T-helper 17 cell (primary cell): ENCODE measurements around the gene CTRB1. TPM values are rescaled to one million over a fixed set of nuclear protein-coding genes. Genes with fewer than 3 reads are reported as not detected.
A peak's percentile ranks its signal among the peaks of the same experiment; 100 is the strongest.
"Not testable (repeated sequence)": the region's sequence is repeated elsewhere in the genome, so short reads cannot be mapped to it uniquely, and the experiment has no call there.

Source experiments
- ATAC-seq: fragments of 150-1000 bp; cut with Tn5 transposase; 2 replicates; pipeline ENCODE4 v1.10.0; 2021; ENCODE audit warnings: mild to moderate bottlenecking, moderate library complexity
- DNase-seq, 3 donors: peaks; one replicate each; pipeline versions ENCODE4 v3.0.0 to v3.0.0-alpha.2; 2020 to 2021
- H3K9me3 ChIP-seq: one replicate; pipeline ENCODE4 v1.7.0; 2013; ENCODE audit warnings: low read length, mild to moderate bottlenecking; ENCODE audit not compliant: control insufficient read depth, poor library complexity, severe bottlenecking
- H3K27ac Mint-ChIP-seq: one replicate; pipeline ENCODE4 v1.8.0; 2022; ENCODE audit warnings: mild to moderate bottlenecking, moderate library complexity, mixed read lengths
- H3K27me3 Mint-ChIP-seq: one replicate; pipeline ENCODE4 v1.8.0; 2022; ENCODE audit warnings: mixed read lengths
- H3K36me3 Mint-ChIP-seq: one replicate; pipeline ENCODE4 v1.8.0; 2022; ENCODE audit warnings: low read depth, mixed read lengths
- H3K4me1 Mint-ChIP-seq: one replicate; pipeline ENCODE4 v1.8.0; 2022; ENCODE audit warnings: mild to moderate bottlenecking, mixed read lengths
- H3K4me3 Mint-ChIP-seq: one replicate; pipeline ENCODE4 v1.8.0; 2022; ENCODE audit warnings: mild to moderate bottlenecking, moderate library complexity, mixed read lengths
- total RNA-seq, 4 donors: library from RNA in 2 of 4; stranded (reverse) in 2 of 4; gene quantifications; one replicate each; pipeline ENCODE4 v1.2.3 and lab custom pipeline; 2022 to 2026

Gene CTRB1
- total RNA-seq, 2 donors from 2014 or later: not detected

DNA sequence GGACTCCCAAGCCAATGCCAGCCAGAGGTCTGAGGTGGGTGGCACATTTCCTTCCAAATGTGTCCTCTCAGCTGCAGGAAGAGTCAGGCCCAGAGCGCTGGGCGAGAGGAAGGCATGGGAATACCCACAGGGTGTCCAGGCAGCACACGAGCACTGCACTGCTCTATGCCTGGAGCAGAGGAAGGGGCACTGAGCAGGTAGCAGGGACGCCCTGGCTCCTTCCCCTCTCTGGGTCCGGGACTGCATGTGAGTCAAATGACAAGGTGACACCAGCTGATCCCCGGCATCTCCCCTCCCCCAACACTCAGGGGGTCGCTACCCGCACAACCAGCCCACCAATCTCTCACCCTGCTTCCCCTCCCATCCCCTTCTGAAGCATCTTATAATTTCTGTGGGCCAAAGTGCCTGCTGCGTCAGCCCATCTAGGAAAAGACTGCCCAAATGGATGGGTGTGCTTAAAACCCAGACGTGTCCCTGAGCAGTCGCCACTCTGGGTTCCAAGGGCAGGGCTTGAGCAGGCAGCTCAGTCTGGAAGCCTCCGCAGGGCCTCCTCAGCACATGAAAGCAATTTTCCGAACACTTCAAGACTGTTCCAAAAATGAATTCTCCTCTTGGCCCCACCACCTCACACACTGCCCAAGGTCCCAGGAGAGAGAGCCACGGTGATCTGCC lies 44.6 kb downstream of the CTRB1 start:
- H3K27me3 Mint-ChIP-seq: peaks cover 46% of the 10 kb centered on the region

DNA sequence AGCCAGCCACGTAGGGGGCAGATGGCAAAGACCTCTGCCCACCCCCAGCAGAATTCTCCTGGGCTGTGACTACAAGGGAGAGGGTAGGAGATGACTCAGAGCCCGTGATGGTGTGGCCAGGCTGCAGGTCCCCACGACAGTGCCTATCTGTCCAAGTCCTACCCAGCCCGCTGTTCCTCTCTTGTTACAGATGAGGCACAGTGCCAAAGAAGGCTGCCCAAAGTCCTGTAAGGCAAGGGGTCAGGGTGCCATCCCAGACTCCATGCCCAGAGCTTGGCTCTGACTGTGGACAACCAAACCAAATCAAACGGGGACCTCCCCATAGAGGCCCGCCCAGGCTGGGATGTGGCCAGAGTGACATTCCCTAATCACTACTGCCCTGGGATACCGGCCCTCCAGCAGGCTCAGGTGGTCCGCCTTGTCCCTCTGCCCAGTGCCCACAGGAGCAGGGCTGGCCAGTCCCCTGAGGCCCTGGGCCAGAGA lies 45.2 kb downstream of the CTRB1 start:
- no peaks in the 10 kb centered on the region for H3K9me3 ChIP-seq
- Mint-ChIP-seq H3K4me3 (peak overlapping the region; percentile 78), H3K36me3 (peaks cover 3% of the 10 kb centered on the region), H3K27me3 (peaks cover 44% of the 10 kb centered on the region), H3K4me1 (peaks cover 6% of the 10 kb centered on the region), H3K27ac (no peak overlapping the region)
- DNase-seq (no peak), ATAC-seq (no peak)

More for the DNA sequence above, 44.6 kb downstream of the CTRB1 start:
- H3K4me3 Mint-ChIP-seq: no peak overlapping the region
- H3K4me1 Mint-ChIP-seq: peaks cover 6% of the 10 kb centered on the region
- H3K27ac Mint-ChIP-seq: no peak overlapping the region
- ATAC-seq (no peak), DNase-seq (no peak)
- H3K36me3 Mint-ChIP-seq: peaks cover 3% of the 10 kb centered on the region
- H3K9me3 ChIP-seq: no peaks in the 10 kb centered on the region

DNA sequence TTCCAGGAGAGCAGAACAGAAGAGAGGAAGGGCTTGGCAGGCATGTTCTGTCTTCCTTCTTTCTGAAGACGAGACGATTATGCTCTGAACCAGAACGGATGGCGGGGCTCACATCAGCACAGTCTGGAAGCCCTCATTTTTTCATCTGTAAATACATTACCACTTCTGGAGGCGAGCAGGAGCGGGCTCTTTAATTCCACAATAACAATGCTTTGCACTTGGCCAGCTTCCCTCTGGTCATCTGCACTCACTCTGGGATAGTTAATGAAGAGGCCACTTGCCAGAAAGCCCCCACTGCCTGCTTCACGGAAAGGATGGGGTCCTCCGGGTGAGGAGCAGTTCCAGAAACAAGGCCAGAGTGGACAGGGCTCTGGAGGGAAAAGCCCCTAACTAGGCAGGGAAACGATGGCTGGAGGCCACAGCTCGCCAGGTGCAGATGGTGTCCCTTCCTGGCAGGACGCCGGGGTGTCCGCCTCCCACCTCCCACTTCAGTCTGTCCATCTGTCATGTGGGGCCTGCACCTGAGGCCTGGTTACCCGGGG lies 45.7 kb downstream of the CTRB1 start:
- Mint-ChIP-seq H3K4me1 (peaks cover 6% of the 10 kb centered on the region), H3K36me3 (peaks cover 3% of the 10 kb centered on the region), H3K27ac (no peak overlapping the region), H3K27me3 (peaks cover 44% of the 10 kb centered on the region), H3K4me3 (peak overlapping the region; percentile 78)
- DNase-seq (no peak), ATAC-seq (no peak)
- H3K9me3 ChIP-seq: no peaks in the 10 kb centered on the region

DNA sequence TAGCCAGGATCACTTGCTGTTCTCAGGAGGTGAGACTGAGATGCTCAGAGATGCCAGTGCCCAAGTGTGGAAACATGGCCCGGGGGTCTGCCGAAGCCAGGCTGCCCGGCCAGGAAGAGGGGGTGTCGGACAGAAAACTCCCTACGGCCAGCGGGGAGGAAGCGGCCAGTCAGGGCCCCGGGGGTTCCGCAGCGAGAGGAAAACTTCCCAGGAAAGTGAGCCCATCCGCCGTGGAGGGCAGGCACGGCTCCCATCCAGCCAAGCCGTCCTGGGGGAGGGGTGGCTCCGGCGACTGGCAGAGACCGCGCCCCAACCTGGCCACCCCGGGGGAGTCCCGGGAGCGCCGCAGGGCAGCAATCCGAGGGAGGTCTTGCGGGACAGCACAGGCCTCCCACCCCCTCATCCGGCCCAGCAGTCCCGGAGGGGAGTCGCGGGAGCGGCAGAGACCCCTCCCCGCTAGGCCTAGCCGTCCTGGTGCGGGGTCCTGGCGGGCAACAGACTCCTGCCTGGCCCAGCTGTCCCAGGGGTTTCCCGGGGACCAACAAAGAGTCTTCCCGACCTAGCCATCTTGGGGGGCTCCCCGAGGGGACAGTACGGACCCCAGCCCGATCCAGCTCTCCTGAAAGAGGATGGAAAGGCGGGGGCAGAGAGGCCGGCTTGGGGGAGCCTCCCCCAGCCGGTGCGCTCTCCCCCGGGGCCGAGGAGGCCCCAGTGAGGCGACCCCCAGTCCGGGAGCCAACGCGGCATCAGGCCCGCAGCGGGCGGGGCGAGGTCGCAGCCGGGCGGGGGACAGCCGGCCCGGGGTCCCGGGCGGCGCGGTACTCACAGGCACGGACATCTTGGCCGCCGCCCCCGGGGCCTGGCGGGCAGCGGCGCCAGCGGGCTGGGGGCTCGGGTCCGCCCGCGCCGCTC lies 46.5 kb downstream of the CTRB1 start:
- Mint-ChIP-seq H3K27me3 (peaks cover 44% of the 10 kb centered on the region), H3K27ac (no peak overlapping the region), H3K36me3 (peaks cover 3% of the 10 kb centered on the region), H3K4me1 (peaks cover 6% of the 10 kb centered on the region), H3K4me3 (peak overlapping the region; percentile 78)
- ATAC-seq (no peak), DNase-seq (no peak)
- no peaks in the 10 kb centered on the region for H3K9me3 ChIP-seq

DNA sequence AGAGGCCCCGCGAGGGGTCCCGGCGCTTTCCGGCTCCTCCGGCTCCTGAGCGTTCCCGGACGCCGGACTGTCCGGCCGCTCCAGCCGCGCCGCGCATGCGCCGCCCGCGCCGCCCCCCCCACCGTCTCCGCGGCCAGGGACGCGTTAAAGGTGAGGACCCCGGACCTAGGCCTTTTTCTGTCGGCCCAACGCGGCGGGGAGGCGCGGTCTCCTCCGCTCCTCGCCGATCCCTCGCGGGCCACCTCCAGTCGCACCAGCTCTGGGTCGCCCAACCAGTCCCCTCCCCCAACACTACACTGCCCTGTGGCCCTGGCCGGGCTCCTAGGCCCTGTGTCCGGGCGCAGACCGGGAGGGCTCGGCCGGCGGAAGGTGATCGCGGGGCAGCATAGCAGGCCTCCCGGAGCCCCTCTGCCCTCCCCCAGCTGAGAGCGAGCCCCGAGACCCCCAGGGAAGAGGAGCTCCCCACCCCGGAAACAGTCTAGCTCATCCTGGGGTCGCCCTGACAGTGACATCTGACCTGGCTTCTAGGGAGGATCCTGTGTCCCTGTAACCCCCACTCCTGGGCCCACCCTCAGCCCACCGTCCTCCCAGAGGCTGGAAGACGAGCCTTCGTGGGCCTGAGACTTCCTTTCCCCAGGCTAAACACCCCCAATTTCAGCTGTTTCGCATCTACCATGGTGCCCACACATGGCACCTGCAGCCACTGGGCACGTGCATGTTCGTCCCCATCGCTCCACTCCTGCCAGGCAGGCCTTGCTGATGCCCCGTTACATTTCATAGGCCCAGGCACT lies 47.3 kb downstream of the CTRB1 start:
- Mint-ChIP-seq H3K4me3 (peak overlapping the region; percentile 89), H3K27me3 (peaks cover 39% of the 10 kb centered on the region), H3K4me1 (peaks cover 6% of the 10 kb centered on the region), H3K36me3 (peaks cover 3% of the 10 kb centered on the region), H3K27ac (no peak overlapping the region)
- H3K9me3 ChIP-seq: no peaks in the 10 kb centered on the region
- DNase-seq: no peak
- no peak for ATAC-seq

DNA sequence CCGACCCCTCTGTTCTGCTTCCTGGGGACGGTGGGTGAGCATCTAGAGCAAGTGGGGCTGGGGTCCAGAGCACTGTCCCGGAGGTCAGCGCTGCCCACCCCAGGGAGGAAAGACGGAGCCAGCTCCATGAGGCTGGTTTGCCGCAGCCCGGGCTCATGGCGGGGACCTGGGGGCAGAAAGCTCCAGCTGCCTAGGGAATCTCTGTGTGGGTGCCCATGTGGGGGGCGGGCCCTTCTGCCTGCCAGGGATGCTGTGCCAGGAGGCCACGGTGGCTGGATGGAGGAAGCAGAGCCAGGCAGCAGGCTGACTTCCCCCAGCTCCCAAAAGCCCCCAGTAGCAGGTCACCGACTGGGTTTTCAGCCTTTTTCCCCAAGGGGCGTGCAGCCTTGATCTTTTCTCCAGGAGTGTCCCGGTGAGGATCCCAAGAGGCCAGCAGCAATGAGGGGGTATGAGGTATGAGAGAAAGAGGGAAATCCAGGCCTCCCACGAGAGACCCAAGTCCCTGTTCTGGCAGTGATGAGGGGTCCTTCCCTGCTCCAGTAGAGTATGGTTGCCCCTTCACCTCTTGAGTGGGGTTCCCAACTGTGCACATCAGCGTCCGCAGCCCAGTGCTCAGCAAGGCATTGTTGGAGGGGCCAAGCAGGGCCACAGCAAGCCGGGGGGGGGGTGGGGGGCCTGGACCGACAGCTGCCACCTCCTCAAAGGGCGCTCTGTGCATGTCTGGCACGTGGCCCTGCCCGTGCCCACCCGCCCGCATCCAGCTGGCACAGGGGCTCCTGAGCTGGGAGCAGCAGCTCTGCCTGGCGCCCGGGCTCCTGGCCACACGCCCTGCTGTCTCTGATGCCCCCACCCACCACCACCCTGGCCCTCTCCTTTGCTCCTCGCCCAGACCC lies 48.2 kb downstream of the CTRB1 start:
- peaks cover 3% of the 10 kb centered on the region for H3K36me3 Mint-ChIP-seq
- ATAC-seq (no peak), DNase-seq (no peak)
- no peaks in the 10 kb centered on the region for H3K9me3 ChIP-seq
- peak overlapping the region; percentile 89 for H3K4me3 Mint-ChIP-seq
- H3K27me3 Mint-ChIP-seq: peaks cover 40% of the 10 kb centered on the region
- peaks cover 6% of the 10 kb centered on the region for H3K4me1 Mint-ChIP-seq
- no peak overlapping the region for H3K27ac Mint-ChIP-seq

DNA sequence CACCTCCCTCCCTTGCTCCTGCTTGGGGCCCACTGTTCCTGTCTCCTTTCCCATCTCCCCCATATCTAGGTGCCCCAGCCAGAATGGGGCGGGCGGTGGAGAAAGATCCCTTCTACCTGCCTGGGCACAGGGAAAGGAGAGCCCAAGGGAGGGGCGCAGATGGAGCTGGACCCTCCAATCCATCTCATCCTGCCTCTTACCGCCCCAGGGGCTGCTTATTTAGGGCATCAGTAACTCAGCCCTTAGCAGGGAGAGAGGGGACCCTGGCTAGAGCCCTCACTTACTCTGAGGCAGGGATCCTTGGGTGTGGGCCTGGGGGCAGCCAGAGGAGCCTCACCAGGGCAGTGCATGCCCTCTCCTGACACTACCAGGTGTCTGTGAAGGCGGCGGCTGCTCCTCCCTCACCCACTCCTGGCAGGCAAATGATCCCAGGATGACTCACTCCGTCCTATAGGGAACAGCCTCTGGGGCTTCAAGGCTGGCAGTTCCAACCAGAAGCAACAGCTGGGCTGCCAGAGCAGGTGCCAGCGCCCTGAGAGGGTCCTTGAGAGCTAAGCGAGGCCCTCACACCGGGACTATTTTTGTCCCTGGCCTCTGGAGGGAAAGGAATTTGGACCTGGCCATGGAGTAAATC lies 49.0 kb downstream of the CTRB1 start:
- Mint-ChIP-seq H3K27ac (no peak overlapping the region), H3K36me3 (peaks cover 3% of the 10 kb centered on the region), H3K4me3 (no peak overlapping the region), H3K27me3 (peaks cover 34% of the 10 kb centered on the region), H3K4me1 (peaks cover 6% of the 10 kb centered on the region)
- DNase-seq (no peak), ATAC-seq (no peak)
- H3K9me3 ChIP-seq: no peaks in the 10 kb centered on the region

DNA sequence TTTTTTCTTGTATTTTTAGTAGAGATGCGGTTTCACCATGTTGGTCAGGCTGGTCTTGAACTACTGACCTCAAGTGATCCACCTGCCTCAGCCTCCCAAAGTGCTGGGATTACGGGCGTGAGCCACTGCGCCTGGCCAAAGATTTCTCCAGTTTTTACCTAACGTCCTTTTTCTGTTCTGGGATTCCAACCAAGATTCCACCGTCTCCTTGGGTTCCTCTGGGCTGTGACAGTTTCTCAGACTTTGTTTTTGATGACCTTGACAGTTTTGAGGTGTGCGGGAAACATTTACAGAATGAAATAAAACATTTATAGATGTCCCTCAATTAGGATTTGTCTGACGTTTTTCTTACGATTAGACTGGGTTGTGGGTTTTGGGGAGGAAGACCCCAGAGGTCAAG lies 50.6 kb downstream of the CTRB1 start:
- H3K27me3 Mint-ChIP-seq: peaks cover 27% of the 10 kb centered on the region
- H3K4me1 Mint-ChIP-seq, H3K4me3 Mint-ChIP-seq, DNase-seq, H3K27ac Mint-ChIP-seq, ATAC-seq, H3K9me3 ChIP-seq, H3K36me3 Mint-ChIP-seq: not testable (repeated sequence)

DNA sequence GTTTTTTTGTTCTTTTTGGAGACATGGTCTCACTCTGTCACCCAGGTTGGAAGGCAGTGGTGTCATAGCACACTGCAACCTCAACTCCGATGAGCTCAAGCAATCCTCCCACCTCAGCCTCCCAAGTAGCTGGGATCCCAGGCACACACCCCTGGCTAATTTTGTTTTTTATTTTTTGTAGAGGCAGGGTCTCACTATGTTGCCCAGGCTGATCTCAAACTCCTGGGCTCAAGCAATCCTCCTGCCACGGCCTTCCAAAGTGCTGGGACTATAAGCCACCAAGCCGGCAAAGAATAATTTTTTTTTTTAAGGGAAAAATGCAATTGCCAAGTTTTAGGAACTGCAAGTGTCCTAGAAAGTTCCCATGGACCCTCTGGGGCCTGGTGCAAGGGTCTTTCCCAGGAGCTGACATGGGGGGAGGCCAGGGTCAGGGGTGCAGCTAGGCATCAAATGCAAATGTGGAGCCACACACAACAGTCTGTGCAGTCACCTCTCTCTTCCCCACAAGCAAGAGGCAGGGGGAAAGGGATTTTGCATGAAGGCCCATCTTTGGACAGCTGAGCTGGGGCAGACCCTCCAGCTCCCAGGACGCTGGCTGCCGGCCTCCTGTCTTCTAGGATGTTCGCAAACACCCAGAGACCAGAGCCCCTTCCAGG lies 52.8 kb downstream of the CTRB1 start:
- H3K4me3 Mint-ChIP-seq: no peak overlapping the region
- peaks cover 18% of the 10 kb centered on the region for H3K27me3 Mint-ChIP-seq
- no peak overlapping the region for H3K27ac Mint-ChIP-seq
- H3K36me3 Mint-ChIP-seq: peaks cover under 1% of the 10 kb centered on the region
- no peaks in the 10 kb centered on the region for H3K9me3 ChIP-seq
- DNase-seq (no peak), ATAC-seq (no peak)
- peaks cover 7% of the 10 kb centered on the region for H3K4me1 Mint-ChIP-seq

DNA sequence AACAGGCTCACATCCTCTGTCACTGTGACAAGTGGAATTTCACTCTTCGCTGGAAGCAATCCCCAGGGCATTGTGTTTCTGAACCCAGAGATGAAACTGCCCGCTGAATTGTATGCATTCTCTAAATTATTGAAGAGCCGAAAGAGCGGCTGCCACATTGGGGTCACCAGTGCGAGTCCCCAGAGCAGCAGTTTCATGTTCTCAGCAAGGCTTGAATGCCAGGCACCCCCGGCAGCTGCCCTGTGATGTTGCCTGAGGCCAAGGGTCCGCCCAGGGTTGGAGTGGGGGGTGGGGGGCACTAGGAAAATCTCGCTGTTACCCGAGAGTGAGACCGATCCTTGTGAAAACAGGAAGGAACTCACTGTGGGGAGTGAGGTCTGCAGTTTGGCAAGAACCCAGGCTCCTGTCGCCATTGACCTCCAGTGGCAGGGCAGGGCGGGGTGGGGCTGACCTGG lies 53.3 kb downstream of the CTRB1 start:
- Mint-ChIP-seq H3K27me3 (peaks cover 14% of the 10 kb centered on the region), H3K36me3 (no peaks in the 10 kb centered on the region), H3K4me3 (no peak overlapping the region), H3K27ac (no peak overlapping the region), H3K4me1 (peaks cover 6% of the 10 kb centered on the region)
- no peaks in the 10 kb centered on the region for H3K9me3 ChIP-seq
- DNase-seq: no peak
- ATAC-seq: no peak

DNA sequence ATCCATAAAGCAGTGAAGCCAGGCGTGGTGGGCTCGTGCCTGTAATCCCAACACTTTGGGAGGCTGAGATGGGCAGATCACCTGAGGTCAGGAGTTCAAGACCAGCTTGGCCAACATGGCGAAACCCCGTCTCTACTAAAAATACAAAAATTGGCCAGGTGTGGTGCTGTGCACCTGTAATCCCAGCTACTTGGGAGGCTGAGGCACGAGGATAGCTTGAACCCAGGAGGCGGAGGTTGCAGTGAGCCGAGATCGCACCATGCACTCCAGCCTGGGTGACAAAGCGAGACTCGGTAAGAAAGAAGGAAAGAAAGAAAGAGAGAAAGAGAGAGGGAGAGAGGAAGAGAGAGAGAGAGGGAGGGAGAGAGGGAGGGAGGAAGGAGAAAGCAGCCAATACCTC lies 53.8 kb downstream of the CTRB1 start:
- H3K36me3 Mint-ChIP-seq, H3K9me3 ChIP-seq, DNase-seq, H3K4me3 Mint-ChIP-seq, H3K27ac Mint-ChIP-seq, H3K4me1 Mint-ChIP-seq, ATAC-seq: not testable (repeated sequence)
- peaks cover 18% of the 10 kb centered on the region for H3K27me3 Mint-ChIP-seq
